GM12878 (cell line): ENCODE measurements around the gene SP3. TPM values are rescaled to one million over a fixed set of nuclear protein-coding genes. Genes with fewer than 3 reads are reported as not detected.

Experiments used
- ATAC-seq: fragments of 200-7000 bp; cut with Tn5 transposase; 3 replicates; pipeline ENCODE4 v1.9.1; 2020; ENCODE audit warnings: mild to moderate bottlenecking, moderate library complexity
- BruUV-seq: library from RNA; stranded (reverse); fragments of 400-500 nt; replicated peaks from 2 replicates; lab custom pipeline; 2021; lab: Mats Ljungman, UMichigan
- CTCF ChIA-PET: fragments of 300-600 bp; sonication (Branson Sonifier 250); formaldehyde crosslinking; extraction: SDS; loops from one replicate; lab custom pipeline; 2021; ENCODE audit warnings: inconsistent platforms; lab: Yijun Ruan, JAX
- POLR2A ChIA-PET: fragments of 350-600 bp; formaldehyde crosslinking; extraction: SDS; loops from one replicate; lab custom pipeline; 2021; ENCODE audit warnings: inconsistent platforms; lab: Charles Lee
- RAD21 ChIA-PET: fragments of 300-600 bp; sonication (Branson Sonifier 250); formaldehyde crosslinking; loops from one replicate; lab custom pipeline; 2023; ENCODE audit warnings: antibody characterized with exemption; ENCODE audit not compliant: unreplicated experiment; lab: Charles Lee
- SMC1A ChIA-PET: fragments of 300-600 bp; sonication (Branson Sonifier 250); formaldehyde crosslinking; loops from one replicate; lab custom pipeline; 2023; ENCODE audit not compliant: unreplicated experiment, uncharacterized antibody; lab: Charles Lee
- DNase-seq: peaks from one replicate; pipeline ENCODE4 v3.0.0-alpha.2; 2011; ENCODE audit warnings: low read depth, low spot score
- FAIRE-seq: peaks from 3 replicates; lab custom pipeline; 2011; peaks lifted over from hg19 to GRCh38; lab: Jason Lieb, UNC
- H2AFZ ChIP-seq: 2 replicates; pipeline ENCODE4 v1.6.0; 2011; ENCODE audit warnings: low read depth, low read length, control low read depth; ENCODE audit not compliant: control insufficient read depth
- H3K27ac ChIP-seq: 2 replicates; pipeline ENCODE4 v1.5.1; 2011; ENCODE audit warnings: control low read depth; ENCODE audit not compliant: control insufficient read depth, insufficient read depth
- H3K27me3 ChIP-seq, 2 experiments: replicated peaks in 1 of 2; 2 replicates each; pipeline versions ENCODE4 v1.6.0 to v1.6.1; 2011; ENCODE audit warnings: low read length in 1 of 2; ENCODE audit not compliant: control insufficient read depth in 2 of 2, insufficient read depth in 2 of 2
- H3K36me3 ChIP-seq, 2 experiments: 2 replicates each; pipeline ENCODE4 v1.5.1; 2011; ENCODE audit warnings: low read length in 1 of 2; ENCODE audit not compliant: control insufficient read depth in 2 of 2, insufficient read depth in 2 of 2
- H3K4me1 ChIP-seq: 2 replicates; pipeline ENCODE4 v1.6.1; 2011; ENCODE audit warnings: mild to moderate bottlenecking, low read length, moderate library complexity, mixed read lengths; ENCODE audit not compliant: control insufficient read depth, insufficient read depth
- H3K4me2 ChIP-seq: 2 replicates; pipeline ENCODE4 v1.6.0; 2011; ENCODE audit warnings: control low read depth; ENCODE audit not compliant: control insufficient read depth, insufficient read depth
- H3K4me3 ChIP-seq: fragments of 200-600 bp; sonication (generic); 2 replicates; pipeline ENCODE4 v1.5.1; 2016
- H3K79me2 ChIP-seq: 2 replicates; pipeline ENCODE4 v1.6.0; 2011; ENCODE audit warnings: low read length; ENCODE audit not compliant: control insufficient read depth, insufficient read depth
- H3K9ac ChIP-seq: 2 replicates; pipeline ENCODE4 v1.8.0; 2011; ENCODE audit warnings: low read length, control low read depth, mixed read lengths; ENCODE audit not compliant: control insufficient read depth, insufficient read depth
- H3K9me3 ChIP-seq: replicated peaks from 3 replicates; pipeline ENCODE4 v1.5.1; 2011; ENCODE audit warnings: mild to moderate bottlenecking, low read length; ENCODE audit not compliant: control insufficient read depth, insufficient read depth
- H4K20me1 ChIP-seq: 2 replicates; pipeline ENCODE4 v1.6.0; 2011; ENCODE audit not compliant: control insufficient read depth, insufficient read depth
- E4F1 ChIP-seq: fragments of 450-650 bp; IDR thresholded peaks from 2 replicates; pipeline ENCODE4 v1.6.1; 2018; ENCODE audit warnings: borderline replicate concordance, mild to moderate bottlenecking; ENCODE audit not compliant: partially characterized antibody
- EZH2 ChIP-seq: IDR thresholded peaks from 2 replicates; pipeline ENCODE4 v1.6.1; 2012; ENCODE audit warnings: low read depth, mild to moderate bottlenecking, control low read depth, inconsistent platforms, low read length, borderline replicate concordance; ENCODE audit not compliant: control insufficient read depth
- IKZF2 ChIP-seq, 2 experiments: fragments of 450-650 bp; IDR thresholded peaks; 2 replicates each; pipeline ENCODE4 v1.6.1; 2017; ENCODE audit warnings: mild to moderate bottlenecking in 2 of 2, moderate library complexity in 2 of 2
- KLF5 ChIP-seq: fragments of 450-650 bp; IDR thresholded peaks from 2 replicates; pipeline ENCODE4 v1.6.1; 2014; ENCODE audit warnings: mild to moderate bottlenecking; ENCODE audit not compliant: partially characterized antibody
- MEF2A ChIP-seq: IDR thresholded peaks from 2 replicates; pipeline ENCODE4 v1.6.1; 2011; ENCODE audit warnings: low read depth, mild to moderate bottlenecking, low read length, moderate library complexity; ENCODE audit not compliant: insufficient read depth
- RELB ChIP-seq: fragments of 450-650 bp; IDR thresholded peaks from 2 replicates; pipeline ENCODE4 v1.6.1; 2017; ENCODE audit warnings: low read depth, mild to moderate bottlenecking, moderate library complexity
- REST ChIP-seq: IDR thresholded peaks from 2 replicates; pipeline ENCODE4 v1.6.1; 2012; ENCODE audit warnings: mild to moderate bottlenecking, low read depth, low read length
- SMC3 ChIP-seq: IDR thresholded peaks from 2 replicates; pipeline ENCODE4 v1.6.1; 2011; ENCODE audit warnings: low read length, improper control_type of control experiment, borderline replicate concordance
- STAT3 ChIP-seq: IDR thresholded peaks from 2 replicates; pipeline ENCODE4 v1.6.1; 2011; ENCODE audit warnings: low read depth, low read length, improper control_type of control experiment
- TAF1 ChIP-seq: IDR thresholded peaks from 2 replicates; pipeline ENCODE4 v1.6.1; 2011; ENCODE audit warnings: mild to moderate bottlenecking, low read depth, low read length, borderline replicate concordance
- WGBS: methylation state at CpG from one replicate; pipeline ENCODE4 v1.1.6; 2016; ENCODE audit warnings: low lambda C conversion rate; ENCODE audit not compliant: insufficient replicate concordance, insufficient coverage; ENCODE audit errors: missing lambda C conversion rate; 5-methylcytosine and 5-hydroxymethylcytosine counted together
- in situ Hi-C: fragments of 300-500 bp; cut with MboI; formaldehyde crosslinking; loops from 9 replicates; pipeline ENCODE4 v1.14.3; 2018; ENCODE audit warnings: mixed read lengths
- intact Hi-C: fragments of 100-400 bp; cut with micrococcal nuclease; formaldehyde crosslinking; loops from one replicate; pipeline ENCODE4 v1.14.2; 2022; ENCODE audit not compliant: unreplicated experiment
- polyA plus RNA-seq, 11 experiments: library from polyadenylated mRNA; depleted of rRNA in 4 of 11; unstranded in 6 of 11; stranded (reverse) in 5 of 11; fragments of >200 nt; fragmentation: Nextera tagmentation in 4 of 11; fragmentation: Illumina TruSeq in 1 of 11; extraction: Ambion mirVana in 4 of 11; extraction: Trizol in 1 of 11; gene quantifications; 1 replicate in 1 of 11; 2 replicates in 10 of 11; pipeline versions ENCODE4 v1.2.1 to v1.2.3, GENCODE V29; 2011 to 2016; ENCODE audit warnings: inconsistent platforms in 2 of 11, missing spikeins in 2 of 11, low read depth in 1 of 11
- total RNA-seq, 4 experiments: library from RNA; depleted of rRNA in 3 of 4; stranded (reverse); fragments of >200 nt in 3 of 4; fragmentation: Illumina TruSeq in 1 of 4; extraction: Trizol in 1 of 4; gene quantifications; 2 replicates each; pipeline versions ENCODE4 v1.2.1 to v1.2.3, GENCODE V29; 2013 to 2021

Gene SP3
- total and polyA plus RNA-seq, 10 of the 15 experiments (the other 5 are each of a cell fraction or from before 2014, with no cell fraction given), result 9.9 to 87.6 (median 52.4) TPM

- TF ChIP-seq E4F1 (no peak), KLF5 (no peak), REST (no peak)
Observed at GRCh38 chr2:174014699-174015070, 49.5 kb upstream of the SP3 start (continued).

- H2AFZ ChIP-seq, result no peak overlapping the region
- DNase-seq (no peak), FAIRE-seq (no peak), ATAC-seq (no peak)
- intact Hi-C loops (no loop called here), in situ Hi-C loops (no loop called here)
- no peak overlapping the region for H3K9ac ChIP-seq
- no peaks in the 10 kb centered on the region for H3K36me3 ChIP-seq
- H3K9me3 ChIP-seq, result no peaks in the 10 kb centered on the region
- H3K79me2 ChIP-seq, result no peaks in the 10 kb centered on the region
- CTCF ChIA-PET, result interaction anchor here (1.1 kb wide), 1 partner anchor 41 kb away, joined by 3 read pairs; no protein-coding TSS in a partner anchor
- SMC1A ChIA-PET, result interaction anchor here (0.5 to 0.6 kb wide), 2 partner anchors 229 to 371 kb away, joined by 3 read pairs; no protein-coding TSS in a partner anchor
- no peaks in the 10 kb centered on the region for H4K20me1 ChIP-seq
- RAD21 ChIA-PET, result no interaction called here
- H3K27me3 ChIP-seq, result no peaks in the 10 kb centered on the region
- H3K27ac ChIP-seq, result no peak overlapping the region
- no TSS peak for BruUV-seq
- WGBS, result 100% methylated on average over 6 of the region's 6 CpGs
- peaks cover 6% of the 10 kb centered on the region for H3K4me1 ChIP-seq
- no peak overlapping the region for H3K4me3 ChIP-seq
- no peak overlapping the region for H3K4me2 ChIP-seq
- POLR2A ChIA-PET, result no interaction called here
- TF ChIP-seq IKZF2 (IDR thresholded peaks at IDR 0.05), result no peak
- TF ChIP-seq EZH2, result no peak
- TF ChIP-seq TAF1, result no peak
- TF ChIP-seq SMC3, result no peak
- TF ChIP-seq MEF2A, result no peak
- TF ChIP-seq STAT3, result no peak
- TF ChIP-seq RELB, result no peak
Observed at GRCh38 chr2:174014011-174014698, 49.0 kb upstream of the SP3 start.
